MM.1S (cell line): ENCODE data around the gene GATA5.

Experiments
- CTCF ChIP-seq: fragments of 300-600 bp; sonication (generic); IDR thresholded peaks from 2 replicates; pipeline ENCODE4 v1.5.1; 2016; ENCODE audit warnings: antibody characterized with exemption, low read length, mixed read lengths
- EZH2 ChIP-seq: fragments of 300-600 bp; sonication (generic); optimal IDR thresholded peaks from 2 replicates; pipeline ENCODE3; 2017; ENCODE audit warnings: low read depth, mild to moderate bottlenecking, antibody characterized with exemption, low read length, mixed read lengths
- EZH2phosphoT487 ChIP-seq: fragments of 300-600 bp; sonication (generic); IDR thresholded peaks from 2 replicates; pipeline ENCODE4 v1.6.1; 2018; ENCODE audit warnings: antibody characterized with exemption, low read length

GRCh38 chr20:62452475-62453095 is 23.2 kb downstream of the GATA5 start:
- TF ChIP-seq CTCF (no peak), EZH2 (no peak), EZH2phosphoT487 (no peak)
